Glomerular endothelial cell (primary cell): ENCODE results near the gene RANBP1. TPM values are rescaled to one million over a fixed set of nuclear protein-coding genes. Genes with fewer than 3 reads are reported as not detected.

ENCODE experiments used
- DNase-seq: peaks from one replicate; pipeline ENCODE4 v3.0.0-alpha.2; 2011; ENCODE audit warnings: low read depth, low spot score; ENCODE audit errors: extremely low read depth
- total RNA-seq: library from RNA; depleted of rRNA; stranded (reverse); fragments of >200 nt; gene quantifications from 2 replicates; pipeline ENCODE4 v1.2.3, GENCODE V29; 2015

Gene RANBP1
- total RNA-seq, 1 donor from 2014 or later = 343 TPM

- DNase-seq = no peak
Measured at GRCh38 chr22:20166703-20167102, 50.8 kb downstream of the RANBP1 start.

DNA sequence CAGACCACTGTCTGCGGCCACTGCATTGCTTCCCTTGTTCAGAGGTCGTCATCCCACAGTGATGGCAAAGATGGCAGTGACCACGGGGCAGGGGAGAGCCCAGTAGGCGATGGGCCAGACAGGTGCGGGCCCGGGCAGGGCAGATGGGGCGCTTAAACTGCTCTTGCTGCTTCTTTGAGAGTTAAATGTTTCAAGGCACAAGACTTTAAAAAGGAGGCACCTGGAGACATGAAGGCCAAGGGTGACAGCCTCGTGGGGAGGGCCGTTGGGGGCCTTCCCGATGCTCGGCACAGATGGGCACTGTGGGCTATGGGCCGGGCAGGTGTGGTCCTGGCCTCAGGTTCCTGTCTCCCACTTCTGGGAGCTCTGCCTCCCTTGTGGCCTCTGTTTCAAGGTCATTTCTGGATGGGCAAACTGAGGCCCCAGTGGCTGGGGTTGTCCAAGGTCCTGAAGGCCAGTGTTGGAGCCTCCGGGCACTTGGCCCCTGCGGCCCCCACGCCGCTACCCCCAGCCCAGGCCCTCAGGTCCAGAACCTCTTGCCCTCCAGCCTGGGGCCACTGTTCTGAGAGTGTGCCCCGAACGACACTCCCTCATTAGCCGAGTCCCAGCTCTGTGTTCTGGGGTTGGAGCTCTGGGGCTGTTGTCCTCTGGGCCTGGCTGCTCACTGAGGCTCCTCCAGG lies 51.9 kb downstream of the RANBP1 start:
- no peak for DNase-seq

DNA sequence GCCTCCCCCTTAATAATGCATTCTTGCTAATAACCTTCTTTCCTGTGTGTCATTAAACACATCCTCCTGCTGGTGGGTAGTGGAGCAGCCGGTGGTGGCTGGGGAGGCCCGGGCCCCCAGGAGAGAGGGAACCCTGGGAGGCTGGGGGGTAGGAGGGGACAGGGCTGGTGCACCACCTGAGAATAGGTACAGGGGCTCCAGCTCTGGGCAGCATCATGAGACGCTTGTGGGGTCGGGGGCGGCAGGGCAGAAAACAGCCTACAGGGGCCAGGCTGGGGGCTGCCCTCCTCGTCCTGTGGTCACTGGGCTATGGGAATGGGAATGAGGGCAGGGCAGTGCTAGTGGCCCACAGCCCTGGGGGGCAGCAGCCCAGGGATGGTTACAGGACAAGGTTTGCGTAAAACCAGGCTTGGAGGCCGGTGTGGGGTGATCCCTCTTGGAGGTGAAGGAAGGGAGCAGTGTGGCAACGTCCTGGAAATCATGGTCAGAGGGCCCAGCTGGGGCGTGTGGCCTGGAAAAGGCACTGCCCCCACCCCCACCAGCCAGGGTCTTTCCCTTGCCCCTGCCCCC lies 53.4 kb downstream of the RANBP1 start:
- no peak for DNase-seq

DNA sequence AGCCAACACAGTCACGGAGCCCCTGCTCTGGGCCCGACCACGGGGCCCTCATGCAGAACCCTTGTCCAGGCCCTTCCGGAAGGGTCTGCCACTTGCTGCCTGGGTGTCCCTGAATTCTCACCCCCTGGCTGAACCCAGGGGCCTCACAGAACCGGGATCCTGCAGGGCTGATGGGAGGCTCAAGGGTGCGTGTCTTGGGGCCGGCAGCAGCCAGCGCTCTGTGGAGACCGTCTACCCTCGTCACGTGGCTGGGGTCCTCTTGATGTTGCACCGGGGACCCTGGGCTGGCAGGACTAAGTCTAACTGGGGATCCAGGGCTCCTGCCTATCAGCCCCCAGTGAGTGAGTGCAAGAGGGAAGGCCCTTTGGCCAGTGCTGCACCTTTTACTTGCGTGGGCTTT lies 54.3 kb downstream of the RANBP1 start:
- no peak for DNase-seq

- DNase-seq = no peak
Measured at GRCh38 chr22:20171288-20172140, 55.6 kb downstream of the RANBP1 start.

DNA sequence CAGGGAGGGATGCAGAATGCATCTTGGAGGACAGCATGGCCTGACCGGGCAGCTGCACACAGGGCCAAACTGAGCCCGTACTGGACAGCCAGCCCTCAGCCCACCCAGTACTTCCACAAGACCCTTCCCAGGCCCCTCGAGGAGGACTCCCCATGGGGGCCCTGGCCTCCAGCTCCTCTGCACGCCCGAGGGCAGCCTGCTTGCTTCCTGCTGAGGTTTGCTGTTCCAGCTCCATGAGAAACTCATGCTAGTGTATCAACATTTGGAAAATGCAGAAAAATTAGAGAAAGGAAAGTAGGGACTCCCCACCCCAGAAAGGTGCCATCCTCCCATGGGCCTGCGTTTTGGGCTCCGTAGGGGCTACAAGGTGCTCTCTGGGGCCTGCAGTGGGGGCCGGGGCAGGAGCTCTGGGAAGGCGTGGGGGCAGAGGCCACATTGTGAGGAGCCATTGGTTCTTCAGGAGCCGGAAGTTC lies 56.3 kb downstream of the RANBP1 start:
- DNase-seq = no peak

GRCh38 chr22:20173246-20173645 lies 57.3 kb downstream of the RANBP1 start:
- no peak for DNase-seq

- no peak for DNase-seq
Measured at GRCh38 chr22:20173772-20174171, 57.9 kb downstream of the RANBP1 start.

DNA sequence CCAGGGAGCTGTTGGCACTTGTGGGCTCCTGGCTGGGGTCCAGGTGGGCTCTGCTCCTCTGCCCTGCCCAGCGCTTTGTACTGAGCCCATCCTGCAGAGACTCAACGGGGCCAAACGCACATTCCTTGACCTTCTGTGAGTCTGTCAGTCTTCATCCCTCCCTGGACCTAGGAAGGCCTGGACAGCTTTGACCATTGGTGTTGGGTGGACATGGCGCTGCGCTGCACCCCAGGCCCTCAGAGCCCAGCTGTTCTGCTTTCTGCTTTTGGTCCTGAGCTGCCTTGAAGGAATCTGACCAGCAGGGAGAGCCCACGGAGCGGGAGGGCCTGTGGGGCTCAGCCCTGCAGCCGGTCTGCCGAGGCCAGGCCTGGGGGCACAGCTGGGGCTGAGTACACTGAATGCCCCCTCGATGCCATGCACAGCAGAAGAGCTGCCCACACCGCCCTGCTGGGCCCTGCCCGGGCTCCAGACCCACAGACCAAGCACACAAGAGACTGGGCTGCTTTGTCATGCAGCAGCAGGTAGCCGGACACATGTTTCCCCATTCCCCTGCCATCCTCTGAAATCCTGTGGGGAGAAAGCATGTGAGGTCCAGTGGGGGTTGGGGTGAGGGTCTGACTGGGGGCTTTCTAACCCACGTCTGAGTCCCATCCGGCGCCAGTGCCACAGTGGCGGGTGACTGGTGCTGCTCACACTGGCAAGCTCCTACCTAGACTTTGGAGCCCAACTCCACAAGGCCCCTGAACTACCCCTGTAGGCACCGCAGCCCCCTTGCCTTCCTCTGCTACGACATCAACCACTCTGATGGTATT lies 59.1 kb downstream of the RANBP1 start:
- no peak for DNase-seq

GRCh38 chr22:20175597-20175900 lies 59.6 kb downstream of the RANBP1 start:
- DNase-seq = no peak

- no peak for DNase-seq
Measured at GRCh38 chr22:20176421-20177085, 60.6 kb downstream of the RANBP1 start.

Other genes with a start within 250 kb of the RANBP1 start
- 376 and 456 TPM in 2 replicates for gene COMT, start 174.3 kb upstream of the RANBP1 start, total RNA-seq
- gene TXNRD2, start 174.3 kb upstream of the RANBP1 start, total RNA-seq = 47.6 and 104 TPM in 2 replicates
- 152 and 191 TPM in 2 replicates for gene ARVCF, start 99.3 kb upstream of the RANBP1 start, total RNA-seq
- 38.4 and 42.2 TPM in 2 replicates for gene TANGO2, start 95.0 kb upstream of the RANBP1 start, total RNA-seq
- gene DGCR8, start 35.9 kb upstream of the RANBP1 start, total RNA-seq = 27.1 and 40.9 TPM in 2 replicates
- 48.1 and 63.2 TPM in 2 replicates for gene TRMT2A, start 1.1 kb downstream of the RANBP1 start, total RNA-seq
- 42.5 and 58.9 TPM in 2 replicates for gene ZDHHC8, start 15.7 kb downstream of the RANBP1 start, total RNA-seq
- gene CCDC188, start 35.0 kb downstream of the RANBP1 start, total RNA-seq = 15.4 and 17.3 TPM in 2 replicates
- gene RTN4R, start 152.2 kb downstream of the RANBP1 start, total RNA-seq = 1.8 and 2.7 TPM in 2 replicates
- gene DGCR6L, start 204.0 kb downstream of the RANBP1 start, total RNA-seq = 67.4 and 67.8 TPM in 2 replicates